ENCODE results near the gene SLC6A19. TPM values are rescaled to one million over a fixed set of nuclear protein-coding genes. Genes with fewer than 3 reads are reported as not detected.

The SLC6A19 gene
- total and polyA plus RNA-seq, 9 of the 15 experiments (the other 6 are each of a cell fraction or from before 2014, with no cell fraction given): 0.03 to 1.6 (median 0.59) TPM

GRCh38 chr5:1169211-1170115 lies 31.9 kb upstream of the SLC6A19 start (continued):
- TF ChIP-seq ZBTB9 (CRISPR knock-in tag; IDR thresholded peaks at IDR 0.05): no peak

GRCh38 chr5:1171340-1171941 lies 30.0 kb upstream of the SLC6A19 start:
- H3K9me1 ChIP-seq (ENCODE audit: control insufficient read depth, insufficient read depth, low read length): no peaks in the 10 kb centered on the region
- H3K9me3 ChIP-seq (replicated peaks; ENCODE audit: control insufficient read depth, insufficient read depth, low read depth, low read length): no peaks in the 10 kb centered on the region
- no TSS peak for BruUV-seq (replicated peaks)
- H2AFZ ChIP-seq (ENCODE audit: low read depth, low read length): no peak overlapping the region
- intact Hi-C loops (cut with micrococcal nuclease) (no loop called here), in situ Hi-C loops (cut with MboI) (loop anchor here (5.0 kb wide), 1 partner anchor 36 kb away; no protein-coding TSS in a partner anchor)
- peaks cover 3% of the 10 kb centered on the region; the same call in 1 of the 2 replicates for H4K20me1 ChIP-seq (replicated peaks; ENCODE audit: control insufficient read depth, insufficient read depth, low read length)
- no peak overlapping the region for H3K27ac ChIP-seq (ENCODE audit: extremely low read depth, low read depth, low read length)
- no peak overlapping the region; a peak in 1 of 4 replicates for H3K9ac ChIP-seq (ENCODE audit: insufficient read depth in 1 of 2, low read depth in 2 of 2, low read length in 2 of 2)
- peak in 3 of 4 experiments; percentile 41 to 61 (median 48) for DNase-seq (ENCODE audit: extremely low read depth in 1 of 4, low spot score in 3 of 4)
- 6% methylated on average over 15 of the region's 15 CpGs for WGBS (ENCODE audit: insufficient coverage, low coverage, missing lambda C conversion rate)
- no peaks in the 10 kb centered on the region for H3K36me3 ChIP-seq (ENCODE audit: control insufficient read depth, insufficient read depth, low read length)
- peak; percentile 39 for ATAC-seq
- peaks cover 10 to 33% of the 10 kb centered on the region in 2 experiments for H3K27me3 ChIP-seq (ENCODE audit: control insufficient read depth in 2 of 2, insufficient read depth in 2 of 2, low read length in 2 of 2)
- H3K4me1 ChIP-seq (replicated peaks in 1 of 2; ENCODE audit: control insufficient read depth in 2 of 2, insufficient read depth in 2 of 2, low read length in 2 of 2): peaks cover 2 to 34% of the 10 kb centered on the region in 2 experiments; a peak in 4 of 5 replicates
- ChIA-PET POLR2A (no interaction called here), CTCF (ENCODE audit: low intra/inter-chr PET ratio) (no interaction called here)
- peak; percentile 90 for FAIRE-seq
- no peak overlapping the region for H3K4me2 ChIP-seq (ENCODE audit: insufficient read depth, low read length)
- no peak overlapping the region for H3K4me3 ChIP-seq
- no peaks in the 10 kb centered on the region for H3K79me2 ChIP-seq (ENCODE audit: control insufficient read depth, insufficient read depth, low read length)
- TF ChIP-seq JUN (IDR thresholded peaks at IDR 0.05; ENCODE audit: borderline replicate concordance, low read depth, low read length) (peak; percentile 93), JUN (CRISPR knock-in tag; IDR thresholded peaks at IDR 0.05; ENCODE audit: borderline replicate concordance) (0 out of 2 replicates have a peak, but pooled peaks have one; percentile 29), SFPQ (IDR thresholded peaks at IDR 0.05; ENCODE audit: low read depth, low read length) (no peak), HNRNPH1 (optimal IDR thresholded peaks at IDR 0.05; ENCODE audit: low read depth, low read length) (no peak), YY1 (IDR thresholded peaks at IDR 0.05; ENCODE audit: borderline replicate concordance in 1 of 3, control insufficient read depth in 1 of 3, extremely low read depth in 1 of 3, insufficient read depth in 3 of 3, insufficient read length in 1 of 3, insufficient replicate concordance in 2 of 3, low read depth in 1 of 3, low read length in 2 of 3) (no peak), FOSL1 (tag; conservative IDR thresholded peaks at IDR 0.05) (peak; percentile 94), TARDBP (IDR thresholded peaks at IDR 0.05) (no peak)

Data from K562 (cell line).